Stimulated activated CD4-positive, alpha-beta T cell treated with anti-CD3 and anti-CD28 coated beads, Interleukin-1b, Interleukin-23, amount 100 ng/mL, for 1 hour (primary cell): Measurements from ENCODE around the gene RTEL1.

Experiments
- DNase-seq, 2 donors: peaks; one replicate each; pipeline ENCODE4 v3.0.0-alpha.2; 2020; ENCODE audit warnings: low read depth in 2 of 2

The RTEL1 gene

GRCh38 chr20:63687419-63688178, 29.5 kb downstream of the RTEL1 start:
- DNase-seq: no peak

DNA sequence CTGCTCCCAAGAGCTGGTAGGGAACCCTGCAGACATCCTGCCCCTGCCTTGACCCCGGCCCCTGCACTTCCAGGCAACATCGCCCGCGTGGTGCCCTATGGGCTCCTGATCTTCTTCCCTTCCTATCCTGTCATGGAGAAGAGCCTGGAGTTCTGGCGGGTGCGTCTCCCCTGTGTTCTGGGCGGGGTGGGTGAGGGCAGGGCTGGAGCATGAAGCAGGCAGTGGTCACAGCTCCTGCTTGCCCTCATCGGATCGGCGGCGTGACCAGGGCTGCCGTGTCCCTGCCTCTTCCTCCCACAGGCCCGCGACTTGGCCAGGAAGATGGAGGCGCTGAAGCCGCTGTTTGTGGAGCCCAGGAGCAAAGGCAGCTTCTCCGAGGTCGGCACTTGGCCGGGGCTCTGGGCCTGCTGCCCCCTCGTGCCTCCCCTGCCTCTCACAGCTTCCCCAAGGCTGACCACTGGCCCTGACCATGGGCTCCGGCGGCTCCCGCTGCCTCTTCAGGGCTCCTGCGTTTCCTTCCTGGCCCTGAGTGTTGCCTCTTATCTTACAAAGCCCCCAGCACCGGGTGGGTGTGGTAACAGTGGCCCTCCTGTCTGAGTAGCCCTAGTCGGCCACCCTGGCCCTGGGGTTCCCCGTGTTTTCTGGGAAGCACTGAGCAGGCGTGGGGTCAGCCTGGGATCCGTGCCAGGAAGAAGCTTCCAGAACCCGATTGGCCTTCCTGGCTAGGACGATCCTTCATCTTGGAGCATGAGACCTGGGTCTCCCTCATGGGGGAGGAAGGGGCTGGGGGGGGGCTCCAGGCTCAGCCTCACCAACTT, 30.3 kb downstream of the RTEL1 start:
- DNase-seq: no peak

DNA sequence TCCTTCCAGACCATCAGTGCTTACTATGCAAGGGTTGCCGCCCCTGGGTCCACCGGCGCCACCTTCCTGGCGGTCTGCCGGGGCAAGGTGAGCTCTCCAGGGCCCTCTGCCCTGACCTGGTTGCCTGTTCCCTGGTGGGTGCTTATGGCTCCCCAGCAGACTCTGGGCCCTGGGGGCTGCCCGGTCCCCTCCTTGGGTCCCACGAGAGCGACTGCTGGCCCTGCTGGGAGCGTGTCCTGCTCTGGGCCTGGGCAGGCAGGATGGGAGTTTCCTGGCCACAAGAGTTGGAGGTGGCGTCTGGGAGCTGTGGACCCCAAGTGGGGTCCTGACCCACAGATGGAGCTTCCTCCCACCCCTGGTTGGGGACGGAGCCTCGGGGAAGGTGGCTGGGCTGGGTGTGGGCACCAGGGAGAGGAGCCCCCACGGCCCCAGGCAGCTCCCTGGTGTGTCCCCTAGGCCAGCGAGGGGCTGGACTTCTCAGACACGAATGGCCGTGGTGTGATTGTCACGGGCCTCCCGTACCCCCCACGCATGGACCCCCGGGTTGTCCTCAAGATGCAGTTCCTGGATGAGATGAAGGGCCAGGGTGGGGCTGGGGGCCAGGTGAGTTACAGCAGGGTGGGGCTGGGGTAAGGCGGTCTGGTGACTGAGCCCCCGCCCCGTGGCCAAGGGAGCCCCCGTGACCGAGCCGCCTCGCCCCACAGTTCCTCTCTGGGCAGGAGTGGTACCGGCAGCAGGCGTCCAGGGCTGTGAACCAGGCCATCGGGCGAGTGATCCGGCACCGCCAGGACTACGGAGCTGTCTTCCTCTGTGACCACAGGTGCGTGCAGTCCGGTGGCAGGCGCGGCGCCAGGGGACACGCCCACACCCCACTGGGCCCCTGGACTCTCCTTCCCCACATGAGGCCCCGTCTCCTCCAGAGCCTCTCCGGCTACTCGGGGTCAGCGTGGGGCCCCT, 31.2 kb downstream of the RTEL1 start:
- no peak for DNase-seq

DNA sequence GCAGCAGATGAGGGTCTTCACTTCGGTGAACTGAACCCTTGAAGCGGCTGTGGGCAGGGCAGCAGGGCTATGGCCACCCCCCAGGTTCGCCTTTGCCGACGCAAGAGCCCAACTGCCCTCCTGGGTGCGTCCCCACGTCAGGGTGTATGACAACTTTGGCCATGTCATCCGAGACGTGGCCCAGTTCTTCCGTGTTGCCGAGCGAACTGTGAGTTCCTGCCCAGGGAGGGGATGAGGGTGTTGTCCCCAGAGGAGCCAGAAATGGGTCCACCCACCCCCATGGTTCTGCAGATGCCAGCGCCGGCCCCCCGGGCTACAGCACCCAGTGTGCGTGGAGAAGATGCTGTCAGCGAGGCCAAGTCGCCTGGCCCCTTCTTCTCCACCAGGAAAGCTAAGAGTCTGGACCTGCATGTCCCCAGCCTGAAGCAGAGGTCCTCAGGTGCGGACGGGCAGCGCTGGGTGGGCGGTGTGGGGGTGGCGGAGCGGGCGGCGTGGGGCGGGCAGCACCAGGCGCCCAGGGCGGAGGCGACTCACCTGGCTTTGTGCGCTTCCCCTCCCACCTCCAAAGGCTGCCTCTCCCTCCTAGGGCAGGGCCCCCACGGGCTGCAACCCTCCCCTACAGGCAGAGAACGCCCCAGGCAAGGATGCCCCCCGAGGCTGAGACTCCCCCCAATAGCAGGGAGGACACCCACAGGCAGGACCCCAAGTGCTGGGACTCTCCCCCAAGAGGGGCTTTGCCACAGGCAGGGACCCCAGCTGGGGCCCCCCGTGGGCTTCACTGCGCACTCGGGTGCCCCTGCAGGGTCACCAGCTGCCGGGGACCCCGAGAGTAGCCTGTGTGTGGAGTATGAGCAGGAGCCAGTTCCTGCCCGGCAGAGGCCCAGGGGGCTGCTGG, 32.1 kb downstream of the RTEL1 start:
- DNase-seq: no peak

DNA sequence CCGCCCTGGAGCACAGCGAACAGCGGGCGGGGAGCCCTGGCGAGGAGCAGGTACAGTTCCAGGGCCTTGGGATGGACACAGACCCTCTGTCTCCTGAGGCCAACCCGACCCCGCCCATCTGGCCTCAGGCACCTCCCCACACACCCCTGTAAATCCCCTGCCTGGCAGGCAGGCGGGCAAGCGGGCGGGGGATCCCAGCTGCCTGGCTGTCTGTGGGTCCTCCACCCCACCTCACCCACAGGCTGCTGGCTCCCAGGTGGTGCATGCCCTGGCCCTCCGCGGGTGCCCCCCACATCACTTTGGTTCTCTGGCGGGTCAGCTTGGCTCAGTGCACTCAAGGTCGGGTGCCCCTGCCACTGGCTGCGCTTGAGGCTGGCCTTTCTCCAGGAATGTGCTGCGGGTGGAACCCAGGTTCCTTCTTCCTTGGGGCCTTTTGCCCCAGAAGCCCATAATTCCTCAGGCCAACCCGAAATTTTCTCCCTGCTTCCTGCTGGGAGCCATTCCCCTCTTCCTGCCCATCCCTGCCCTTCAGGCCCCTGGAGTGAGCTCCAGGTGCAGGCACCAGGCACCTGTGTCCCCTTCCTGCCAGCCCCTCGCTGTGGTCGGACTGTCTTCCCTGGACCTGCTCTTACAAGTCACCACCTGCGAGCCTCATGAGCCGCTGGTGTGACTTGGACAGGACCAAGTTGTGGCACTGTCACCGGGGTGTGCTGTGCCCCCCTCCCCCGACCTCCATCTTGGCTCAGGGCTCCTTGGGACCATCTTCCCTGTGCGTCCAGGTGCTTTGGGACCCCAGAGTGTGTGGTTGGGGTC, 33.0 kb downstream of the RTEL1 start:
- DNase-seq: no peak

DNA sequence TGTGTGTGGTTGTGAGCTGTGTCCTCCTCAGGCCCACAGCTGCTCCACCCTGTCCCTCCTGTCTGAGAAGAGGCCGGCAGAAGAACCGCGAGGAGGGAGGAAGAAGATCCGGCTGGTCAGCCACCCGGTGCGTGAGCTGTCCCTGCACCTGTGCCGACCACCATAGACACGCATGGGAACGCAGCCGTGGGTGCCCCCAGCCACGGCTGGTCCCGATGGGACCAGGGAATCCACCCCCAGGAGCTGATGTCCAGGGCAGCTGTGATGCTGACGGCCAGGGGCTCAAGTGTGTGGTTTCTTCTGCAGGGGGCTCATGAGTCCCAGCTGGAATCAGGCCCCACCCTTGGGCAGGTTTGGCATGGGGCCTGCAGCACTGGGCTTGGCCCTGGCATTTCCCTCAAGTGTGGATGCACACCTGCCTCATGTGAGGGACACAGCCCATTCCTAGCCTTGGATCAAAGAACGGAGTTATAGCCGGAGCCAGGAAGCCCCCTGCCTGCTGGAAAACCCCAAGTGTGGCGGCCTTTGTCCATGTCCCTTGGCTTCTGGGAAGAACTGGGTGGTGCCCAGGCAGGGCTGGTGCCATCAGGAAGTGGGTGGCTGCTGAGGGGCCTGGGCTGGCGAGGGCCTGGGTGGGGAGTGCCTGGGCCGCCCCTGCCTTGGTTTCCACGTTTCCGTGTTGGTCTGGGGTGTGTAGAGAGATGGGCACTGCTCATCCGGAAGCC, 33.8 kb downstream of the RTEL1 start:
- no peak for DNase-seq

DNA sequence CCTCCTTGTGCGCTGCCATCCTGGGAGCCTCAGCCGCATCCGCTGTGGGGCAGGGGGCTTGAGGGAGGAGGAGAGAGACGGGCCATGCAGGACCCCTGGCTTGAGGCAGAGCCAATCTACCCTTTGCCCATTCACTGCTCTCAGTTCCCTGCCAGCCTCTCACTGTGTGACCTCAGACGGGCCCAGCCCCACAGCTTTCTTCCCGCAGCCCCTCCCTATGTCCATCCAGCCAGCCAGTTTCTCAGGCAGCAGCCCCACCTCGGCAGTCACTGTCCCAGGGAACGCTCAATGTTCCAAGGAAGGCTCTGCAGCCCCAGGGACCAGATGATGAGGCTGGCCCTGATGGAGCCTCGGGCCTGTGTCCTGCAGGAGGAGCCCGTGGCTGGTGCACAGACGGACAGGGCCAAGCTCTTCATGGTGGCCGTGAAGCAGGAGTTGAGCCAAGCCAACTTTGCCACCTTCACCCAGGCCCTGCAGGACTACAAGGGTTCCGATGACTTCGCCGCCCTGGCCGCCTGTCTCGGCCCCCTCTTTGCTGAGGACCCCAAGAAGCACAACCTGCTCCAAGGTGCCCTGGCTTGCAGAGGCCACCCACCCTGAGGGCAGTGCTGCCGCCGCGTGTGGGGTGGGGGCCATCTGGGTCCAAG, 34.4 kb downstream of the RTEL1 start:
- no peak for DNase-seq

DNA sequence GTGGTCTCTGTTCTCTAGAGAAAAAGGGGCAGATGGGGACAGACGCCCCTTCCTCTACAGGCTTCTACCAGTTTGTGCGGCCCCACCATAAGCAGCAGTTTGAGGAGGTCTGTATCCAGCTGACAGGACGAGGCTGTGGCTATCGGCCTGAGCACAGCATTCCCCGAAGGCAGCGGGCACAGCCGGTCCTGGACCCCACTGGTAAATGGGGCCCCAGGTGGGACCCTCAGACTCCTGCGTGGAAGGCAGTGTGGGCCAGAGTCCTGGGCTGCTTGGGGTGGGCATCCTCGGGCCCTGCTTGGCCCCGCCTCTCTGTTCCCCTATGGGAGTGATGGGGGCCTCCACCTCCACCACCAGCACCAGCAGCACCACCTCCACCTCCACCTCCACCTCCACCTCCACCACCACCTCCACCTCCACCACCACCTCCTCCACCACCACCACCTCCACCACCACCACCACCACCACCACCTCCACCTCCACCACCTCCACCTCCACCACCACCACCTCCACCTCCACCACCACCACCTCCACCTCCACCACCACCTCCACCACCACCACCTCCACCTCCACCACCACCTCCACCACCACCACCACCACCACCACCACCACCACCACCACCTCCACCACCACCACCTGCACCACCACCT, 35.1 kb downstream of the RTEL1 start:
- DNase-seq: no peak

DNA sequence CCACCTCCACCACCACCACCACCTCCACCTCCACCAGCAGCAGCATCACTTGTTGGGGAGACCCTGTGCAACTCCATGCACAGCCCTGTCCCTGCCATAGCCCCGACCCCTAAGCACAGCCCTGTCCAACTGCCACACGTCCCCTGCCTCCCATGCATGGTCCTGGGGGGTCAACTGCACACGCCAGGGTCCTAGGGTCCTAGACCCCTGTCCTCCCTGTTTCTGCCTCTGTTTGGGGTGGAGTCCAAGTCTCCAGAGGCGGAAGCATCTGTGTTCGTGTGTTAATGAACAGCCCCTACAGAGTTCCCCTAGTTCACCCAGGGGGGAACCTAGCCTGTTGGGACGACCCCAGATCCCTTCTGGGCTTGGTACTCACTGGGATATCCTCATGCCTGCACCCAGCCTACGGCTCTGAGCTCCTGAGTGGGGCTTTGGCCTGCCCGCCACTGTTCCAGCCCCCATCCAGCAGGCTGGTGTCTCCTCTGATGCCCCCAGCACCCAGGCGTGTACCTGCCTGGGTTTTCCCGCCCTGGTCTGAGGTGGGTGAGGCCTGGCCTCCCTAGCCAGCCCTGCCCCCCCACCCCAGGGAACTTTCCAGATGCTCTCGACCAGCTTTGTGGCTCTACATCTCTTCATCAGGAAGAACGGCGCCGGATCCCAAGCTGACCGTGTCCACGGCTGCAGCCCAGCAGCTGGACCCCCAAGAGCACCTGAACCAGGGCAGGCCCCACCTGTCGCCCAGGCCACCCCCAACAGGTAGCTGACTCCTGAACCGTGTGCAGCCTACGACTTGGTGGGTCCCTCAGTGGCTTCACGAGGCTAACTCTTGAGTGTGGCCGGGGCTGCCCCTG, 35.8 kb downstream of the RTEL1 start:
- DNase-seq: no peak

DNA sequence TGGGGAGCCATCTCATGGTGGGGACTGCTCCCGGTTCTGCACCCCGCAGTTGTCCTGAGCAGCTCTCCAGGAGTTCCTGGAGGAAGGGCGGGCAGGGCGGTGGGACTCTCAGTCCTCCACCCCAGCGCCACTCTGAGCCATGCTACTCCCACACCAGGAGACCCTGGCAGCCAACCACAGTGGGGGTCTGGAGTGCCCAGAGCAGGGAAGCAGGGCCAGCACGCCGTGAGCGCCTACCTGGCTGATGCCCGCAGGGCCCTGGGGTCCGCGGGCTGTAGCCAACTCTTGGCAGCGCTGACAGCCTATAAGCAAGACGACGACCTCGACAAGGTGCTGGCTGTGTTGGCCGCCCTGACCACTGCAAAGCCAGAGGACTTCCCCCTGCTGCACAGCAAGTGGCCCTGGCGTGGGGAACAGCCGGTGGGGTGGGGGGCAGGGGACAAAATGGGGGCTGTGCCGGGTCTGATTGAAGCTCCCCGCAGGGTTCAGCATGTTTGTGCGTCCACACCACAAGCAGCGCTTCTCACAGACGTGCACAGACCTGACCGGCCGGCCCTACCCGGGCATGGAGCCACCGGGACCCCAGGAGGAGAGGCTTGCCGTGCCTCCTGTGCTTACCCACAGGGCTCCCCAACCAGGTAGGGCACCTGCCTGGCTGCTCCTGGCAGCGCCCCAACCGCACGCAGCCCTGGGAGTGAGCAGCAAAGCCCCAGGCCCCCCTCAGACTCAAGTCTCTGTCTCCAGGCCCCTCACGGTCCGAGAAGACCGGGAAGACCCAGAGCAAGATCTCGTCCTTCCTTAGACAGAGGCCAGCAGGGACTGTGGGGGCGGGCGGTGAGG, 36.7 kb downstream of the RTEL1 start:
- DNase-seq: no peak

GRCh38 chr20:63695424-63696305, 37.6 kb downstream of the RTEL1 start:
- DNase-seq: no peak

DNA sequence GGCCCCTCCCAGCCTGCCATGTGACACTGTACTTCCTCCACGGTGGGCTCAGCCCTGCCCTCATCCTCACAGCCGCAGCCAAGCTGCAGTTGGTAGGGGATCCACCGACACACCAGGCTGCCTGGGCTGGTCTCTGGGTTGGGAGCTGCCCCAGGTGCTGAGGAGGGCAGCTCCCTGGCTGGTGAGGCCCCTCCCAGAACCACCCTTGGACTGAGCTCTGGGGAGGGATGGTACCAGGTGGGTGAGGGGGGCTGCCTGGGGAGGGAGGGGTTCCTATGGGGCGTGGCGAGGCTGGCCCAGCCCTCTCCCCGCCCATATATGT, 38.2 kb downstream of the RTEL1 start:
- no peak for DNase-seq

GRCh38 chr20:63696628-63697356, 38.7 kb downstream of the RTEL1 start, which contains the start of gene TNFRSF6B:
Gene TNFRSF6B, plus strand, starts transcription at chr20:63696652. Its CDS starts 116 bp downstream, at chr20:63696768.
- no peak for DNase-seq

DNA sequence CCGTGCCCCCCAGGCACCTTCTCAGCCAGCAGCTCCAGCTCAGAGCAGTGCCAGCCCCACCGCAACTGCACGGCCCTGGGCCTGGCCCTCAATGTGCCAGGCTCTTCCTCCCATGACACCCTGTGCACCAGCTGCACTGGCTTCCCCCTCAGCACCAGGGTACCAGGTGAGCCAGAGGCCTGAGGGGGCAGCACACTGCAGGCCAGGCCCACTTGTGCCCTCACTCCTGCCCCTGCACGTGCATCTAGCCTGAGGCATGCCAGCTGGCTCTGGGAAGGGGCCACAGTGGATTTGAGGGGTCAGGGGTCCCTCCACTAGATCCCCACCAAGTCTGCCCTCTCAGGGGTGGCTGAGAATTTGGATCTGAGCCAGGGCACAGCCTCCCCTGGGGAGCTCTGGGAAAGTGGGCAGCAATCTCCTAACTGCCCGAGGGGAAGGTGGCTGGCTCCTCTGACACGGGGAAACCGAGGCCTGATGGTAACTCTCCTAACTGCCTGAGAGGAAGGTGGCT, 39.3 kb downstream of the RTEL1 start:
- no peak for DNase-seq
